Liver (tissue), 9 donors: Measurements from ENCODE around the gene SYT2. TPM values are rescaled to one million over a fixed set of nuclear protein-coding genes. Genes with fewer than 3 reads are reported as not detected.
"Not testable (repeated sequence)": the region's sequence is repeated elsewhere in the genome, so short reads cannot be mapped to it uniquely, and the experiment has no call there.

Source experiments
- DNase-seq: peaks from one replicate; pipeline ENCODE4 v3.0.0-alpha.2; 2017; ENCODE audit warnings: low spot score
- H3K27ac ChIP-seq, 2 donors: one replicate each; pipeline ENCODE4 v1.7.0; 2013; ENCODE audit warnings: inconsistent platforms in 2 of 2, low read length in 2 of 2, control low read depth in 1 of 2, low read depth in 1 of 2, mild to moderate bottlenecking in 1 of 2
- H3K27me3 ChIP-seq, 4 donors: one replicate each; pipeline versions ENCODE4 v1.6.1 to v1.7.0; 2013; ENCODE audit warnings: low read length in 3 of 4, inconsistent platforms in 1 of 4, mild to moderate bottlenecking in 1 of 4, moderate library complexity in 1 of 4; ENCODE audit not compliant: control insufficient read depth in 4 of 4, insufficient read depth in 4 of 4
- H3K36me3 ChIP-seq, 4 donors: one replicate each; pipeline versions ENCODE4 v1.6.1 to v1.7.0; 2013; ENCODE audit warnings: low read length in 3 of 4, mild to moderate bottlenecking in 3 of 4, low read depth in 1 of 4, moderate library complexity in 1 of 4; ENCODE audit not compliant: control insufficient read depth in 4 of 4, insufficient read depth in 3 of 4
- H3K4me1 ChIP-seq, 4 donors: one replicate each; pipeline versions ENCODE4 v1.6.1 to v1.7.0; 2013; ENCODE audit warnings: low read length in 3 of 4, mild to moderate bottlenecking in 3 of 4, moderate library complexity in 1 of 4; ENCODE audit not compliant: control insufficient read depth in 4 of 4, insufficient read depth in 4 of 4
- H3K4me3 ChIP-seq, 3 donors: one replicate each; pipeline versions ENCODE4 v1.6.1 to v1.7.0; 2013; ENCODE audit warnings: low read length in 3 of 3, control low read depth in 1 of 3, low read depth in 1 of 3, mild to moderate bottlenecking in 1 of 3
- H3K9ac ChIP-seq, 2 donors: one replicate each; pipeline ENCODE4 v1.7.0; 2013; ENCODE audit warnings: low read length in 2 of 2, mild to moderate bottlenecking in 2 of 2, moderate library complexity in 2 of 2, control low read depth in 1 of 2, low read depth in 1 of 2
- H3K9me3 ChIP-seq, 4 donors: one replicate each; pipeline versions ENCODE4 v1.6.1 to v1.7.0; 2013; ENCODE audit warnings: low read length in 3 of 4; ENCODE audit not compliant: control insufficient read depth in 4 of 4
- EGR1 ChIP-seq, 2 donors: IDR thresholded peaks; 2 replicates each; pipeline ENCODE4 v1.6.1; 2016 to 2018; ENCODE audit warnings: antibody characterized with exemption in 2 of 2, low read depth in 2 of 2
- FOXA1 ChIP-seq: IDR thresholded peaks from 2 replicates; pipeline ENCODE4 v1.6.1; 2016; ENCODE audit warnings: antibody characterized with exemption
- FOXA2 ChIP-seq: IDR thresholded peaks from 2 replicates; pipeline ENCODE4 v1.6.1; 2016; ENCODE audit warnings: antibody characterized with exemption
- GABPA ChIP-seq, 2 donors: IDR thresholded peaks in 1 of 2; conservative IDR thresholded peaks in 1 of 2; 2 replicates each; pipeline ENCODE4 v1.6.1; 2016; ENCODE audit warnings: antibody characterized with exemption in 2 of 2, mild to moderate bottlenecking in 1 of 2, moderate library complexity in 1 of 2
- HNF4A ChIP-seq, 2 donors: conservative IDR thresholded peaks; 2 replicates each; pipeline ENCODE4 v1.6.1; 2016; ENCODE audit warnings: antibody characterized with exemption in 2 of 2, mild to moderate bottlenecking in 2 of 2
- HNF4G ChIP-seq: IDR thresholded peaks from 2 replicates; pipeline ENCODE4 v1.6.1; 2016; ENCODE audit warnings: antibody characterized with exemption
- JUND ChIP-seq, 2 donors: IDR thresholded peaks; 2 replicates each; pipeline ENCODE4 v1.6.1; 2016; ENCODE audit warnings: antibody characterized with exemption in 2 of 2
- MAX ChIP-seq: IDR thresholded peaks from 2 replicates; pipeline ENCODE4 v1.6.1; 2016; ENCODE audit warnings: antibody characterized with exemption
- NR2F2 ChIP-seq: IDR thresholded peaks from 2 replicates; pipeline ENCODE4 v1.6.1; 2016; ENCODE audit warnings: antibody characterized with exemption
- RAD21 ChIP-seq, 2 donors: IDR thresholded peaks; 2 replicates each; pipeline ENCODE4 v1.6.1; 2016; ENCODE audit warnings: antibody characterized with exemption in 2 of 2, mild to moderate bottlenecking in 2 of 2
- REST ChIP-seq: IDR thresholded peaks from 2 replicates; pipeline ENCODE4 v1.6.1; 2016; ENCODE audit warnings: antibody characterized with exemption, mild to moderate bottlenecking
- RXRA ChIP-seq, 2 donors: IDR thresholded peaks; 2 replicates each; pipeline ENCODE4 v1.6.1; 2017 to 2018; ENCODE audit warnings: antibody characterized with exemption in 2 of 2, mild to moderate bottlenecking in 1 of 2
- YY1 ChIP-seq: IDR thresholded peaks from 2 replicates; pipeline ENCODE4 v1.6.1; 2016; ENCODE audit warnings: antibody characterized with exemption, mild to moderate bottlenecking
- WGBS: extraction: QIAGEN DNeasy Blood & Tissue Kit; methylation state at CpG from one replicate; pipeline ENCODE4 v1.1.7; 2013; 5-methylcytosine and 5-hydroxymethylcytosine counted together
- polyA plus RNA-seq, 2 donors: library from polyadenylated mRNA; stranded (reverse) in 1 of 2; unstranded in 1 of 2; fragments of 200-250 nt in 1 of 2; fragments of >200 nt in 1 of 2; fragmentation: Nextera tagmentation in 1 of 2; extraction: Ambion mirVana in 1 of 2; gene quantifications; one replicate each; pipeline versions ENCODE4 v1.2.1 to v1.2.3, GENCODE V29; 2013 to 2015
- total RNA-seq, 2 donors: library from RNA; depleted of rRNA; stranded (reverse); fragments of >200 nt; gene quantifications; one replicate each; pipeline ENCODE4 v1.2.3, GENCODE V29; 2014
- TF ChIP-seq, protein P1 (sequence below): IDR thresholded peaks from 2 replicates; pipeline ENCODE4 v1.6.1; 2016; ENCODE audit warnings: antibody characterized with exemption
- TF ChIP-seq, protein P2 (sequence below): fragments of 150-350 bp; IDR thresholded peaks from 2 replicates; pipeline ENCODE4 v1.5.1; 2017; ENCODE audit warnings: improper control_type of control experiment, low read depth, low read length; ENCODE audit not compliant: missing input control
- donor health status: healthy.
- donor health status: healthy.
- donor health status: healthy.
- donor health status: healthy.
- donor health status: healthy.

Gene SYT2
- total and polyA plus RNA-seq, 4 donors: under 0.01 to 0.07 TPM; not detected in 2

DNA sequence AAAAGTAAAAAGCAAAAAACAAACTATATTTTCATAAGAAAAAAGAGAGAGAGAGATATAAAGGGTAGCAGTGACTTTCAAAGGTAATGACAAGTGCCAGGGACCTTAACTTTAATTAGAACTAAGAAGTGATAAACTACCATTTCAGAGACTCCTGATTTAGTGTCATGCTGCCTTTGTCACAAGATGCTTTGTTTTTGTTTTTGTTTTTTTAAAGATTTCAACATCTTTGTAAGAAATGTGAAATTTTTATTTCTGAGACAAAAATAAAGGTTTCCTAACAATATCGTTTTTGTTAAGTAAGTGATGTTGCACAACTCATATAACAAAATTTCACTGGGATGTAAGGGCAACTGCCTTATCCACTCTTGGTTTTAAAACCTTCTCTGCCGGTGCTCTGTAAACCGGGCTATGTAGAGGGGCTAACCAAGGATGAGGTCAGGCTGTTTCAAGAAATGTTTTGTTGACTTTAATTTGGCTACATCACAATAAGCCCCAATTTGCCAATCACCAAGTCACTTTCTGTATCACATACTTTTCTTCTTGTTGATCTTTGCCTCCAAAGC, 35.2 kb upstream of the SYT2 start:
- no peak for DNase-seq
- Histone ChIP-seq H3K9me3 (no peaks in the 10 kb centered on the region), H3K27ac (no peak overlapping the region), H3K4me3 (no peak overlapping the region), H3K36me3 (peaks cover 8 to 44% (median 37%) of the 10 kb centered on the region in 4 donors), H3K9ac (no peak overlapping the region), H3K27me3 (no peaks in the 10 kb centered on the region), H3K4me1 (peaks cover 0 to 6% (median 5%) of the 10 kb centered on the region in 4 donors)
- 84% methylated on average over 3 of the region's 3 CpGs for WGBS
- TF ChIP-seq, protein P1, sequence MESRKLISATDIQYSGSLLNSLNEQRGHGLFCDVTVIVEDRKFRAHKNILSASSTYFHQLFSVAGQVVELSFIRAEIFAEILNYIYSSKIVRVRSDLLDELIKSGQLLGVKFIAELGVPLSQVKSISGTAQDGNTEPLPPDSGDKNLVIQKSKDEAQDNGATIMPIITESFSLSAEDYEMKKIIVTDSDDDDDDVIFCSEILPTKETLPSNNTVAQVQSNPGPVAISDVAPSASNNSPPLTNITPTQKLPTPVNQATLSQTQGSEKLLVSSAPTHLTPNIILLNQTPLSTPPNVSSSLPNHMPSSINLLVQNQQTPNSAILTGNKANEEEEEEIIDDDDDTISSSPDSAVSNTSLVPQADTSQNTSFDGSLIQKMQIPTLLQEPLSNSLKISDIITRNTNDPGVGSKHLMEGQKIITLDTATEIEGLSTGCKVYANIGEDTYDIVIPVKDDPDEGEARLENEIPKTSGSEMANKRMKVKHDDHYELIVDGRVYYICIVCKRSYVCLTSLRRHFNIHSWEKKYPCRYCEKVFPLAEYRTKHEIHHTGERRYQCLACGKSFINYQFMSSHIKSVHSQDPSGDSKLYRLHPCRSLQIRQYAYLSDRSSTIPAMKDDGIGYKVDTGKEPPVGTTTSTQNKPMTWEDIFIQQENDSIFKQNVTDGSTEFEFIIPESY: no peak
- TF ChIP-seq MAX (no peak), HNF4G (no peak), NR2F2 (no peak), EGR1 (IDR thresholded peaks at IDR 0.05; ENCODE audit: low read depth in 2 of 2) (no peak), HNF4A (conservative IDR thresholded peaks at IDR 0.05) (no peak), GABPA (IDR thresholded peaks at IDR 0.05 in 1 of 2, conservative IDR thresholded peaks at IDR 0.05 in 1 of 2) (no peak), YY1 (no peak), FOXA1 (no peak)
- TF ChIP-seq, protein P2, sequence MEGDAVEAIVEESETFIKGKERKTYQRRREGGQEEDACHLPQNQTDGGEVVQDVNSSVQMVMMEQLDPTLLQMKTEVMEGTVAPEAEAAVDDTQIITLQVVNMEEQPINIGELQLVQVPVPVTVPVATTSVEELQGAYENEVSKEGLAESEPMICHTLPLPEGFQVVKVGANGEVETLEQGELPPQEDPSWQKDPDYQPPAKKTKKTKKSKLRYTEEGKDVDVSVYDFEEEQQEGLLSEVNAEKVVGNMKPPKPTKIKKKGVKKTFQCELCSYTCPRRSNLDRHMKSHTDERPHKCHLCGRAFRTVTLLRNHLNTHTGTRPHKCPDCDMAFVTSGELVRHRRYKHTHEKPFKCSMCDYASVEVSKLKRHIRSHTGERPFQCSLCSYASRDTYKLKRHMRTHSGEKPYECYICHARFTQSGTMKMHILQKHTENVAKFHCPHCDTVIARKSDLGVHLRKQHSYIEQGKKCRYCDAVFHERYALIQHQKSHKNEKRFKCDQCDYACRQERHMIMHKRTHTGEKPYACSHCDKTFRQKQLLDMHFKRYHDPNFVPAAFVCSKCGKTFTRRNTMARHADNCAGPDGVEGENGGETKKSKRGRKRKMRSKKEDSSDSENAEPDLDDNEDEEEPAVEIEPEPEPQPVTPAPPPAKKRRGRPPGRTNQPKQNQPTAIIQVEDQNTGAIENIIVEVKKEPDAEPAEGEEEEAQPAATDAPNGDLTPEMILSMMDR: no peak

- H3K4me3 ChIP-seq, H3K9ac ChIP-seq, DNase-seq, H3K9me3 ChIP-seq, H3K27ac ChIP-seq, H3K4me1 ChIP-seq, H3K27me3 ChIP-seq: not testable (repeated sequence)
- 98% methylated on average over 3 of the region's 3 CpGs for WGBS
- peaks cover 9 to 44% (median 37%) of the 10 kb centered on the region in 4 donors for H3K36me3 ChIP-seq
Measured at GRCh38 chr1:202744770-202745169, 34.5 kb upstream of the SYT2 start.

- Histone ChIP-seq H3K4me3 (no peak overlapping the region), H3K27ac (no peak overlapping the region), H3K9me3 (no peaks in the 10 kb centered on the region), H3K4me1 (no peaks in the 10 kb centered on the region), H3K9ac (no peak overlapping the region), H3K36me3 (peaks cover 7 to 35% (median 31%) of the 10 kb centered on the region in 4 donors), H3K27me3 (no peaks in the 10 kb centered on the region)
- TF ChIP-seq REST: no peak
- TF ChIP-seq, protein P1: no peak
- no peak for TF ChIP-seq JUND (IDR thresholded peaks at IDR 0.05)
- no peak for TF ChIP-seq GABPA (IDR thresholded peaks at IDR 0.05 in 1 of 2, conservative IDR thresholded peaks at IDR 0.05 in 1 of 2)
- no peak for TF ChIP-seq HNF4A (conservative IDR thresholded peaks at IDR 0.05)
- TF ChIP-seq YY1: no peak
- no peak for TF ChIP-seq HNF4G
- no peak for TF ChIP-seq EGR1 (IDR thresholded peaks at IDR 0.05; ENCODE audit: low read depth in 2 of 2)
- TF ChIP-seq RXRA (IDR thresholded peaks at IDR 0.05): no peak
- TF ChIP-seq RAD21 (IDR thresholded peaks at IDR 0.05): no peak
- no peak for TF ChIP-seq FOXA2
- 94% methylated on average over 6 of the region's 6 CpGs for WGBS
- DNase-seq: no peak
Measured at GRCh38 chr1:202742496-202742895, 32.2 kb upstream of the SYT2 start.
